Activated T-cell treated with anti-CD3 and anti-CD28 coated beads for 48 hours (primary cell): Measurements from ENCODE around the gene CSH2.

Source experiments
- DNase-seq: peaks from one replicate; pipeline ENCODE4 v3.0.0-alpha.2; 2020; ENCODE audit warnings: low read depth

The CSH2 gene

GRCh38 chr17:63834431-63835166, 38.9 kb downstream of the CSH2 start:
- DNase-seq = no peak

GRCh38 chr17:63833741-63834373, 39.6 kb downstream of the CSH2 start:
- no peak for DNase-seq

DNA sequence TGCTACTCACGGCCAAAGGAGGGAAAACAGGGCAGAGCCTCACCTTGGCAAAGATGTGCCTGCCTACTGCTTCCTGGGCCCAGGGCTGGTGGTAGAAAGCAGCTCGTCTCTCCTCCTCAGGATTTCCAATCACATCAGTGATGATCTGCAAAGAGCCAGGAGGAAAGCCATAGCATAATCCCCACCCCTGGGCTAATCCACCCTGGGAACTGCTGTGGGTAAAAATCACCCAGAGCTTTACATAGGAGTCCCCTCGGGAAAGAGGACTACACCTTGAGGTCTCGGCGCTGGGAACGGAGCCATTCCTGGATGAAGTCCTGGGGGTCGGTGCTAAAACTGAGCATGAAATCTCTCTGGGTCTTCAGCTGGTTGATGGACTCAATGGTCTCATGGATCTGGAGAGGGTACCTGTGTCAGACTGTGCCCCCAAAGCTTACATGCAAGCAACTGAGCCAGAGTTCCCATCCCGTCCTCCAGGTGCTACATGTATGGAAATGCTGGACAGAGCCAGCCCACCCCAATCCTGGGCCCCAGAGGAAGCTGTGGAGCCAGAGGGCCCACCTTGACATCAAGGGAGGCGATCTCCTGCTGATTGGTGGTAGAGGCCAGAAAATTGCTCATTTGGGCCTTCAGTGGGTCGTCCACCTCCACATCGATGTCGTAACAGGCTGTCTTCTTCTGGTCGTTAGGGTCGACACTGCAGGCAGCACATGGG, 40.3 kb downstream of the CSH2 start:
- no peak for DNase-seq

- no peak for DNase-seq
Observed at GRCh38 chr17:63832455-63832854, 41.0 kb downstream of the CSH2 start.

DNA sequence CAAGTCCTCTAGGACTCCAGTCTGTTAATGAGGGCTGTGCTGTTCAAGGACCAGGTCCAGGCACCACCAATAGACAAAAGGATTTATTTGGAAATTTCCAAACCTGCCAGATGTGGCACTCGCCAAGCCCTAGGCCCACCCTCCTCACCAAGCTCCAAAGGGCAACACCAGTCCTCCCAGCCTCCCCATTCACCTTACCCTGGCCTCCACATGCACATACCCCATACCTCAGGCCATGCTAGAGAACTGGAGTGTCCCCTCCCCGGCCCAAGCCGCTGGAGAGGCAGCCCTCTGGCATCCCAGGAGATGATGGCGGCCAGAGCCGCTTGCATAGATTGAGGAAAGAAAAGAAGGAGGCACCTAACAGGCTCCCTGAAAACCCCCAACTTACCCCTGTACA, 41.5 kb downstream of the CSH2 start:
- DNase-seq = no peak

DNA sequence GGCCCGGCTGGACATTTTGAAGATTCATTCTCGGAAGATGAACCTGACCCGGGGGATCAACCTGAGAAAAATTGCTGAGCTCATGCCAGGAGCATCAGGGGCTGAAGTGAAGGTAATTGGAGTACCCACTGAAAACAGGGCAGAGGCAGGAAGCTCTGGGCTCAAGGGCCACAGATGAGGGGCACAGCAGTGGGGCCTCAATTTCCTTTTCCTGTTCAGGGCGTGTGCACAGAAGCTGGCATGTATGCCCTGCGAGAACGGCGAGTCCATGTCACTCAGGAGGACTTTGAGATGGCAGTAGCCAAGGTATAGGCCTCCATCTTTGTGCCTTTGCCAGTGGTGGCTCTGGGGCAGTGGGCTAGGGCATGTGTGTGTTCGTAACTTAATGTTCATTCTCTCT, 42.0 kb downstream of the CSH2 start:
- DNase-seq = no peak

GRCh38 chr17:63830904-63831491, 42.5 kb downstream of the CSH2 start:
- DNase-seq = no peak

GRCh38 chr17:63830278-63830677, 43.2 kb downstream of the CSH2 start:
- no peak for DNase-seq

- DNase-seq = no peak
Observed at GRCh38 chr17:63828936-63829335, 44.5 kb downstream of the CSH2 start.

DNA sequence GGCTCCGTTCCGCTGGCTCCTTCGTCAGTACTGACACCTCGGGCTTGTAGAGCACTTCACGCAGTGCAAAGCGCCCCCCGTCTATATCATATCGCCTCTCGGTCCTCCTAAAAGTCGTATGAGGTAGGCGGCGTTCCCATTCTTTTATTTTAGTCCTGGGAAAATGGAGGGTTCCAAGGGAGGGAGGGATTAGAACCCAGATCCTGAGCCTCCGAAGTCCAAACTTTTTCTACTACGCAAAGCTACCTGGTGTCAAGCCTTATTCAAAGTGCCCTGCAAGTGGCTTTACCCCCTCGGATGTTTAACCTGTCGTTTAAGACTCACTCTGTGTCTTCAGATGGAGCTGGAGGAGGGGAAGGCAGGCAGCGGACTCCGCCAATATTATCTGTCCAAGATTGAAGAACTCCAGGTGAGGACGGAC, 45.7 kb downstream of the CSH2 start:
- DNase-seq = no peak

DNA sequence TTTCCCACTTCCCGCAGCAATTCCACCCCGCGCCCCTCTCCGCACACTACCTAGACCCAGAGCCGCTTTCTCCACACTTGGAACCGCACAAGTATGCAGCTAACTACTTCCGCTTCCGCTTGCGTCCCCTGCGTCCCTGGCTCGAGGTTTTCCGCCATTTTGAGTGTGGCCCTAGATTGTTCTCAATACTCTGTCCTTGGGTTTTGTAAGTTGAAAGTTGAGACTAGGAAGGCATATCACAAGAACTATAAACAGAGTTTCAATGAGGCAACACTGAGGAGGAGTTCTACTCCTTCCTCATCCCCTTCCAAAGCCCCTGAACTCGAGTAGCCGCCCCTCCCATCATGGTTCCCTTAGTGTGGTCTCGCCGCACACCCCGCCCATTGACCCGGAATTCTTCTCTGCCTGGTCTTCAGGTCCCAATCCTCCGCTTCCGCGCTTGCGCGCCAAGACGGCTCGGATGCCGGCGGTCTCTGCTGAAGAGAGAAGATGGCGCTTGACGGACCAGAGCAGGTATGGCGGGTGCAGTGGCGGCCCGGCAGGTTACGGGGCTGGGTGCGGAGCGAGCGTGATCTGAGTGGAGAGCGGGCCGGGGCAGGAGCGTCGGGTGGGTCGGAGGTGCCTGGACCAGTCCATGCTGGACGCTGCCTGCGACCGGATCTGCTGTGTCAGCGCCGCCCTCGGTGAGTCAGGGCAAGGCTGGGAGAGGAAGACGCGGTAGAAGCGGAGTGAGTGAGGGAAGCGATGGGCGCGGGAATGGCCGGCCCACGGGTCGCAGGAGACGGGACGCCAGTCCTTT, 46.3 kb downstream of the CSH2 start, which contains the start of the genes FTSJ3 and PSMC5:
Gene FTSJ3, minus strand, starts transcription at position 662 of the 799 bp plus-strand sequence. CDS start 761 bp downstream, outside the sequence.
Gene PSMC5, plus strand, starts transcription at position 430 of the 799 bp plus-strand sequence. Its CDS starts 60 bp downstream, at position 490.
- DNase-seq = peak; percentile 90

GRCh38 chr17:63826468-63827001, 46.9 kb downstream of the CSH2 start:
- no peak for DNase-seq

DNA sequence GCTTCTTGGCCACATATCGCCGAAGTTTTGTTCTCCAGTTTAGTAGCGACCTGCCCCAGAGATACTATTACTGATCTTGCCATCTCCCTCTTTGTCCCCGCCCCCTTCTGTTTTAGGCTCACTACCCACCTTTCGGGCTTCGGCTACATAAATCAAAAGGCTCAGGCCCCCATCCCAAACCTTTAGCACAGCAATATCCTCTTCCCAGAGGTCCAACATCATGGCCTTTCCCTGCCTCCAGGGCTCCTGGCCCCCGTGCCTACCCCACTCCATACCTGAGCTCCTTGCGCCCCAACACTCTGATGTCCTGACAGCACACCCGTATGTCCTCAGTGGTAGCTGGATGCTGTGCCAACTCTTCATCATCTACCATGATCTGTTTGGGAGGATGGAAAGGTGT, 49.1 kb downstream of the CSH2 start:
- no peak for DNase-seq

DNA sequence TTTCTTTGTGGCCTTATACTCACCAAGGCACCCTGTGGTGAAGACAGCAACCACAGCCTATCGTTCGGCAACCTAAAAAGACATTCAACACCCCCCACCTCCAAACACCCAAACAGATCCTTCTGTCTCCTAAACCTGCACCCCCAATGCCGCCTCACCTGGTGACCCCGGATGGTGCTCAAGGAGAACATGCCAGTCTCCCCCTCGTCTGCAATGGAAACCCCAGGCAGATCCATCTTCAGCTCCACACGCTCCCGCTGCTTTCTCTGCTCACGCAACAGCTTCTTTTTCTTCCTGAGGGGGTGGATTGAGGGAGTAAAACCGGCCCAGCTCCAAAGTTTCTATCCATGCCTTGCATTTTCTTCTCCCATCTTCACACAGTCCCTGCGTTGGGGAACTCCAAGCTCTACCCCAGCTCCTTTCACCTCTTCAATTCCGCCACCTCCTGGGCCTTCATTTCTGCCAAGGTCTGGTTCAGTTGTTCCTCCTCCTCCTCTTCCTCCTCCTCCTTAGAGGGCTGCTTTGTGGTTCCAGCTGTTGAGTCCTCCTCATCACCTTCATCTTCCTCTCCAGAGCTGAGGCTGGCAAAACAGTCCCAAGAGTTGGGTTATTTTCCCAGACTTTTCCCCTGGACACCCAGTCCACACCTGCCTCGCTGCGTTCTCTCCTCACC, 49.7 kb downstream of the CSH2 start:
- no peak for DNase-seq

GRCh38 chr17:63822537-63822936, 50.9 kb downstream of the CSH2 start:
- no peak for DNase-seq
